ENCODE measurements around the gene MOCS1.
A peak's percentile ranks its signal among the peaks of the same experiment; 100 is the strongest.

MOCS1 gene

GRCh38 chr6:39917981-39918380 lies 16.3 kb downstream of the MOCS1 start:
- H3K4me3 ChIP-seq: no peak overlapping the region
- DNase-seq (ENCODE audit: low spot score): no peak
- no peak for TF ChIP-seq CTCF (IDR thresholded peaks at IDR 0.05)
- H3K27ac ChIP-seq: no peak overlapping the region

GRCh38 chr6:39917329-39917728 lies 16.9 kb downstream of the MOCS1 start:
- peak; percentile 24 for DNase-seq (ENCODE audit: low spot score)
- Histone ChIP-seq H3K4me3 (no peak overlapping the region), H3K27ac (no peak overlapping the region)
- TF ChIP-seq CTCF (IDR thresholded peaks at IDR 0.05): no peak

- Histone ChIP-seq H3K4me3 (no peak overlapping the region), H3K27ac (no peak overlapping the region)
- TF ChIP-seq CTCF (IDR thresholded peaks at IDR 0.05): no peak
- peak; percentile 62 for DNase-seq (ENCODE audit: low spot score)
Observed at GRCh38 chr6:39915866-39916265, 18.4 kb downstream of the MOCS1 start.

- DNase-seq (ENCODE audit: low spot score): peak; percentile 21
- no peak for TF ChIP-seq CTCF (IDR thresholded peaks at IDR 0.05)
- Histone ChIP-seq H3K27ac (no peak overlapping the region), H3K4me3 (no peak overlapping the region)
Observed at GRCh38 chr6:39914239-39914638, 20.0 kb downstream of the MOCS1 start.

- H3K4me3 ChIP-seq: no peak overlapping the region
- no peak for TF ChIP-seq CTCF (IDR thresholded peaks at IDR 0.05)
- H3K27ac ChIP-seq: no peak overlapping the region
- DNase-seq (ENCODE audit: low spot score): peak; percentile 66
Observed at GRCh38 chr6:39913391-39913916, 20.8 kb downstream of the MOCS1 start.

- H3K27ac ChIP-seq: no peak overlapping the region
- peak; percentile 53 for DNase-seq (ENCODE audit: low spot score)
- H3K4me3 ChIP-seq: no peak overlapping the region
- TF ChIP-seq CTCF (IDR thresholded peaks at IDR 0.05): no peak
Observed at GRCh38 chr6:39912446-39912845, 21.8 kb downstream of the MOCS1 start.

GRCh38 chr6:39911513-39912125 lies 22.6 kb downstream of the MOCS1 start:
- no peak for TF ChIP-seq CTCF (IDR thresholded peaks at IDR 0.05)
- no peak for DNase-seq (ENCODE audit: low spot score)
- Histone ChIP-seq H3K4me3 (no peak overlapping the region), H3K27ac (no peak overlapping the region)

Measured in coronary artery (tissue), 2 donors.